Hepatocyte (in vitro differentiated cells): Measurements from ENCODE around the gene CKLF. TPM values are rescaled to one million over a fixed set of nuclear protein-coding genes. Genes with fewer than 3 reads are reported as not detected.
"Not testable (repeated sequence)": the region's sequence is repeated elsewhere in the genome, so short reads cannot be mapped to it uniquely, and the experiment has no call there.

ENCODE experiments used
- DNase-seq: peaks from one replicate; pipeline ENCODE4 v3.0.0-alpha.2; 2016; ENCODE audit warnings: low spot score
- H2AFZ ChIP-seq: fragments of 200-600 bp; sonication (generic); 2 replicates; pipeline ENCODE4 v1.6.0; 2016; ENCODE audit warnings: antibody characterized with exemption, mild to moderate bottlenecking
- H3K27ac ChIP-seq: fragments of 200-600 bp; sonication (generic); 2 replicates; pipeline ENCODE4 v1.5.1; 2016; ENCODE audit warnings: mild to moderate bottlenecking
- H3K27me3 ChIP-seq: fragments of 200-600 bp; sonication (generic); 2 replicates; pipeline ENCODE4 v1.6.1; 2016
- H3K36me3 ChIP-seq: fragments of 200-600 bp; sonication (generic); replicated peaks from 2 replicates; pipeline ENCODE4 v1.5.1; 2016; ENCODE audit warnings: low read depth; ENCODE audit not compliant: insufficient read depth
- H3K4me1 ChIP-seq: fragments of 200-600 bp; sonication (generic); 2 replicates; pipeline ENCODE4 v1.5.1; 2016; ENCODE audit warnings: mild to moderate bottlenecking, moderate library complexity; ENCODE audit not compliant: insufficient read depth
- H3K4me2 ChIP-seq: fragments of 200-600 bp; sonication (generic); 2 replicates; pipeline ENCODE4 v1.6.0; 2016
- H3K4me3 ChIP-seq: fragments of 200-600 bp; sonication (generic); 2 replicates; pipeline ENCODE4 v1.5.1; 2016; ENCODE audit warnings: mild to moderate bottlenecking
- H3K79me2 ChIP-seq: fragments of 200-600 bp; sonication (generic); 2 replicates; pipeline ENCODE4 v1.6.0; 2017; ENCODE audit warnings: mild to moderate bottlenecking
- H3K9me2 ChIP-seq: fragments of 200-600 bp; sonication (generic); replicated peaks from 2 replicates; pipeline ENCODE4 v1.6.0; 2017; ENCODE audit warnings: mild to moderate bottlenecking; ENCODE audit not compliant: insufficient read depth
- H3K9me3 ChIP-seq: fragments of 200-600 bp; sonication (generic); 2 replicates; pipeline ENCODE4 v1.5.1; 2016; ENCODE audit warnings: low read depth, mild to moderate bottlenecking
- H4K20me1 ChIP-seq: fragments of 200-600 bp; sonication (generic); 2 replicates; pipeline ENCODE4 v1.6.0; 2016; ENCODE audit warnings: mild to moderate bottlenecking; ENCODE audit not compliant: insufficient read depth, poor library complexity, severe bottlenecking
- EZH2 ChIP-seq: fragments of 200-600 bp; sonication (generic); IDR thresholded peaks from 2 replicates; pipeline ENCODE4 v1.6.1; 2016; ENCODE audit warnings: antibody characterized with exemption, mild to moderate bottlenecking, borderline replicate concordance
- EZH2phosphoT487 ChIP-seq: fragments of 200-600 bp; sonication (generic); IDR thresholded peaks from one replicate; pipeline ENCODE4 v1.6.1; 2018; ENCODE audit warnings: antibody characterized with exemption, mild to moderate bottlenecking, low read depth, moderate library complexity; ENCODE audit not compliant: unreplicated experiment, severe bottlenecking
- WGBS: methylation state at CpG from one replicate; pipeline ENCODE4 v1.1.6; 2016; ENCODE audit warnings: low lambda C conversion rate; ENCODE audit errors: missing lambda C conversion rate; 5-methylcytosine and 5-hydroxymethylcytosine counted together
- polyA plus RNA-seq: library from polyadenylated mRNA; unstranded; fragments of >200 nt; fragmentation: Nextera tagmentation; extraction: Ambion mirVana; gene quantifications from 2 replicates; pipeline ENCODE4 v1.2.1, GENCODE V29; 2016
- total RNA-seq: library from RNA; depleted of rRNA; stranded (reverse); fragments of >200 nt; gene quantifications from 2 replicates; pipeline ENCODE4 v1.2.3, GENCODE V29; 2014
- TF ChIP-seq, protein P1 (sequence below): fragments of 200-600 bp; sonication (generic); IDR thresholded peaks from 2 replicates; pipeline ENCODE4 v1.5.1; 2016; ENCODE audit warnings: antibody characterized with exemption, mild to moderate bottlenecking; ENCODE audit not compliant: poor library complexity

The CKLF gene
- total and polyA plus RNA-seq, 2 experiments from 2014 or later = 39.9 to 53.5 TPM

DNA sequence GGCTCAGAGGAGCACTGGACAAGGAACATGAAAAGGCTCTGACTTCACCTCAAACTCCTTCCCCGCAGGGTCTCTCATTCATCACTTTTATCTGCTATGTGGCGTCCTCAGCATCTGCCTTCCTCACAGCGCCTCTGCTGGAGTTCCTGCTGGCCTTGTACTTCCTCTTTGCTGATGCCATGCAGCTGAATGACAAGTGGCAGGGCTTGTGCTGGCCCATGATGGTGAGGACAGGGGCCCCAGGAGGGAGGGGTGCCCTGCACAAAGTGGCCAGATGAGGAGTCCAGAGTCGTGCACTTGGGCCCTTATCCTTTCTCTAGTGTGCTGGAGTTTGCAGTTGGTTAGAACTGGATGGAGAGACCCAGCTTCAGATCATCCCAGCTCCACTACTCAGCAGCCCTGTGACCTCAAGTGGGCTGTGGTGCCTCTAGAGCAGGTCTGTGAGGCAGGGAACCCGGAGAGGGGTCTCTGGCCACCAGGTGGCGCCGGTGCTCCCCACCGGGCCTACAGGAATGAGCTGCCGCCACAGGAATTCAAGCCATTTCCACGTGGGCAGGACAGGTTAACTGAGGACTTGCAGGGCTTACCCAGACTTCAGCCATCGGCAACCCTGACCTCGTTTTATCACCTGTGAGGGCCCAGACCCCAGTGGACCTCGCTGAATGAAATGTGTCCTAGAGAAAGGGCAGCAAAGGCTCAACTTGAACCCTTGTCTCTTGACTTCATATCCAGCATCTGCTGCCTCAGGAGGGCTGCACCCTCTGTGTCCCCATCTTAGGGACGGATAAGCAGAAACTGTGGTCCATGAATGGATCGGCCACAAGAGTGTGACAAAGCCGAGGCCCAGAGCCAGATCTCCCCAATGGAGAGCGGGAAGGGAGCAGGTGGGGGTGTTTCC lies 56.1 kb downstream of the CKLF start:
- 38% methylated on average over 17 of the region's 17 CpGs for WGBS
- peak; percentile 95 for DNase-seq

DNA sequence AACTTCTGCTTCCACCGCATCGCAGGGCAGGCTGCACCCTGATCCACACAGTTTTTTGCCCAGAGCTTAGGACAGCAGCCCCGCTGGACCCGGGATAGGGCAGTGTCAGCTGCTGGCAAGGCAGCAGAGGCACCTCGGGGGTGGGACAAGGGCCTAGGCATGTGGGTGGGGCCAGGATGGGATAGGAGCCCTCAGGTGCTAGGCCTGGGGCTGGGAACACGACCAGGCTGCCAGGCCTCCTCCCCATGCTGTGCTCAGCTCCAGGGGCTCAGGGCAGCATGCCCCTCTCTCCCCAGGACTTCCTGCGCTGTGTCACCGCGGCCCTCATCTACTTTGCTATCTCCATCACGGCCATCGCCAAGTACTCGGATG lies 56.7 kb downstream of the CKLF start:
- no peak overlapping the region for H3K4me2 ChIP-seq
- H3K4me1 ChIP-seq = peaks cover 7% of the 10 kb centered on the region
- TF ChIP-seq EZH2phosphoT487 (no peak), EZH2 (no peak)
- TF ChIP-seq, protein P1, sequence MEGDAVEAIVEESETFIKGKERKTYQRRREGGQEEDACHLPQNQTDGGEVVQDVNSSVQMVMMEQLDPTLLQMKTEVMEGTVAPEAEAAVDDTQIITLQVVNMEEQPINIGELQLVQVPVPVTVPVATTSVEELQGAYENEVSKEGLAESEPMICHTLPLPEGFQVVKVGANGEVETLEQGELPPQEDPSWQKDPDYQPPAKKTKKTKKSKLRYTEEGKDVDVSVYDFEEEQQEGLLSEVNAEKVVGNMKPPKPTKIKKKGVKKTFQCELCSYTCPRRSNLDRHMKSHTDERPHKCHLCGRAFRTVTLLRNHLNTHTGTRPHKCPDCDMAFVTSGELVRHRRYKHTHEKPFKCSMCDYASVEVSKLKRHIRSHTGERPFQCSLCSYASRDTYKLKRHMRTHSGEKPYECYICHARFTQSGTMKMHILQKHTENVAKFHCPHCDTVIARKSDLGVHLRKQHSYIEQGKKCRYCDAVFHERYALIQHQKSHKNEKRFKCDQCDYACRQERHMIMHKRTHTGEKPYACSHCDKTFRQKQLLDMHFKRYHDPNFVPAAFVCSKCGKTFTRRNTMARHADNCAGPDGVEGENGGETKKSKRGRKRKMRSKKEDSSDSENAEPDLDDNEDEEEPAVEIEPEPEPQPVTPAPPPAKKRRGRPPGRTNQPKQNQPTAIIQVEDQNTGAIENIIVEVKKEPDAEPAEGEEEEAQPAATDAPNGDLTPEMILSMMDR = no peak
- H2AFZ ChIP-seq = no peak overlapping the region
- H3K79me2 ChIP-seq = peaks cover 32% of the 10 kb centered on the region
- no peaks in the 10 kb centered on the region for H3K36me3 ChIP-seq
- H3K9me2 ChIP-seq = no peaks in the 10 kb centered on the region
- H3K4me3 ChIP-seq = no peak overlapping the region
- WGBS = 96% methylated on average over 11 of the region's 12 CpGs
- peaks cover 26% of the 10 kb centered on the region for H4K20me1 ChIP-seq
- no peak overlapping the region for H3K27ac ChIP-seq
- DNase-seq = no peak
- no peaks in the 10 kb centered on the region for H3K27me3 ChIP-seq
- H3K9me3 ChIP-seq = no peaks in the 10 kb centered on the region

More for the DNA sequence above, 56.1 kb downstream of the CKLF start:
- peaks cover 32% of the 10 kb centered on the region for H3K79me2 ChIP-seq
- no peaks in the 10 kb centered on the region for H3K36me3 ChIP-seq
- H3K27ac ChIP-seq = no peak overlapping the region
- peaks cover 26% of the 10 kb centered on the region for H4K20me1 ChIP-seq
- no peak overlapping the region for H3K4me2 ChIP-seq
- H3K4me1 ChIP-seq = peaks cover 10% of the 10 kb centered on the region
- TF ChIP-seq, protein P1 = peak; percentile 94
- no peak for TF ChIP-seq EZH2
- TF ChIP-seq EZH2phosphoT487 = no peak
- H3K4me3 ChIP-seq = no peak overlapping the region
- no peak overlapping the region for H2AFZ ChIP-seq
- H3K27me3 ChIP-seq = no peaks in the 10 kb centered on the region
- no peaks in the 10 kb centered on the region for H3K9me2 ChIP-seq
- H3K9me3 ChIP-seq = no peaks in the 10 kb centered on the region

DNA sequence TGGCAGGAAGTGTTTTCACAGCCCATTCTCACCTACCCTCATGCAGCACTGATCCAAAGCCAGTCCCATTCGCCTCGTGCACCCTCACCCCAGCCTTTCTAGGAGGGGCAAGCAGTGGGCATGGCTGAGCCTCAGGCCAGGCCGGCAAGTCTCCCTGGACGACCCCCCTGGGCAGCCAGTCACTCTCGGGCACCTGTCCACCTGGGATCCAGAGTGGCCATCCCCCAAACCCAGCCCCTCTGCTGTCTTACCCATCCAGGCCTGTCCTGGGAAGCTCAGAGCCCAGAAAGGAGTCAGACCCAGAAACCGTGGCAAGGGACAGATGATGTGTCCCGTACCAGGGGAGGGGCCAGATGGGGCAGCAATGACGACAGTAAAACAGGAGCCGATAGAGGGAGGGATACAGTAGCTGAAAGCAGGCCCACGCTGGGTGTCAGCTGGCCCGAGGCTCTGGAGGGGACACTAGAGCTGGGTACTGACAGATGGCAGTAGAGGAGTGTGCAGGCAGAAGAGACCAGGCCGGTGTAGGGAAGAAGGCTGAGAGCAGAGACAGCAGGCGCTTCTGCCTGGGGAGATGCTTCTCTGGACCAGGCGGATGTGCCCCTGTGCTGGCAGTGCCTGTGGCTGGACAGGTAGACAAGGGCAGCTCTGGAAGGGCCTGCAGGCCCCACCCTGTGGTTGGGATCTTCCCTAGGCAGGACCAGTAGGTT lies 57.9 kb downstream of the CKLF start:
- peaks cover 26% of the 10 kb centered on the region for H4K20me1 ChIP-seq
- H3K4me2 ChIP-seq = no peak overlapping the region
- no peaks in the 10 kb centered on the region for H3K27me3 ChIP-seq
- H3K4me1 ChIP-seq = peaks cover 7% of the 10 kb centered on the region
- no peak for DNase-seq
- no peak overlapping the region for H3K27ac ChIP-seq
- no peaks in the 10 kb centered on the region for H3K9me3 ChIP-seq
- peaks cover 4% of the 10 kb centered on the region for H3K36me3 ChIP-seq
- no peaks in the 10 kb centered on the region for H3K9me2 ChIP-seq
- no peak overlapping the region for H2AFZ ChIP-seq
- TF ChIP-seq EZH2phosphoT487 (no peak), EZH2 (no peak)
- TF ChIP-seq, protein P1 = no peak
- peaks cover 27% of the 10 kb centered on the region for H3K79me2 ChIP-seq
- H3K4me3 ChIP-seq = no peak overlapping the region
- 95% methylated on average over 14 of the region's 14 CpGs for WGBS

DNA sequence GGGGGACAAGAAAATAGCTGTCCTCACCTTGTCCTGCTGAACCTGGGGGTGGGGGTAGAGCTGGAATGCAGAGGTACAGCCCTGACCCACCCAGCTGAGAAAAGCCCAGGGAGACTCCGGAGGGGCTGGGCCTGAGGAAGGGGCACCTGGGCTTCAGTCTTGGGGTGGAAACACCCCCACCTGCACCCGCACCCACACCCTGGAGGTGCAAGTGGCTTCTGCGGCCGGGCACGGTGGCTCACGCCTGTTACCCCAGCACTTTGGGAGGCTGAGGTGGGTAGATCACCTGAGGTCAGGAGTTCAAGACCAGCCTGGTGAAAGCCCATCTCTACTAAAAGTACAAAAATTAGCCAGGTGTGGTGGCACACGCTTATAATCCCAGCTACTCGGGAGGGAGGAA lies 59.5 kb downstream of the CKLF start:
- H3K27ac ChIP-seq = not testable (repeated sequence)
- peaks cover 12% of the 10 kb centered on the region for H4K20me1 ChIP-seq
- 94% methylated on average over 8 of the region's 8 CpGs for WGBS

More for the DNA sequence above, 59.5 kb downstream of the CKLF start:
- H3K4me2 ChIP-seq, DNase-seq, H3K36me3 ChIP-seq, H3K9me2 ChIP-seq, H3K9me3 ChIP-seq, H3K4me3 ChIP-seq, H3K27me3 ChIP-seq, H2AFZ ChIP-seq, H3K4me1 ChIP-seq: not testable (repeated sequence)
- H3K79me2 ChIP-seq = peaks cover 12% of the 10 kb centered on the region
